ENCODE measurements around the gene SOHLH1. TPM values are rescaled to one million over a fixed set of nuclear protein-coding genes. Genes with fewer than 3 reads are reported as not detected.

Gene SOHLH1
- polyA plus RNA-seq, 1 of the 3 experiments (the other 2 are of a cell fraction): not detected

DNA sequence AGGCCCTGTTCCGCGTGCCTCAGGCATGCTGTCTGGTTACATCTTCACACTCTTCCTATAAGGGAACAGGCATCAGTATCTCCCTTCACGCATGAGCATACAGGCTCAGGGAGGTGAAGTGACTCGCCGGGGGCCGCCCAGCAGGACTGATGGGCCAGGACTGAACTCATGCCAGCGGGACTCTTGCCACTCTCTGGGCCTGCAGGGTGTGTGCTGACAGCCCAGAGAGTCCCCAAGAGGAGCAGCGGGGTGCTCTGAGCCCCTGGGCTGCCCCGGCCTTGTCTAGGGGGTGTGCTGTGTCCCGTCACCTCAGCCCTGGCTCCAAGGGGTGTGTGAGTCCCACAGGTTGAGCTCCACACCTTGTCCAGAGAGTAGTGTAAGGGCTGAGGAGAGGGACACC, 12.6 kb upstream of the SOHLH1 start:
- Histone ChIP-seq H3K9me3 (no peaks in the 10 kb centered on the region), H3K4me2 (no peak overlapping the region), H3K27ac (ENCODE audit: low read depth in 2 of 2, low read length in 1 of 2) (no peak overlapping the region), H3K79me2 (ENCODE audit: insufficient read depth) (no peaks in the 10 kb centered on the region), H3K9ac (no peak overlapping the region), H3K9me2 (no peaks in the 10 kb centered on the region), H3K4me3 (ENCODE audit: low read depth in 2 of 2, low read length in 1 of 2) (no peak overlapping the region), H4K20me1 (ENCODE audit: insufficient read depth) (no peaks in the 10 kb centered on the region), H2AFZ (ENCODE audit: low read depth) (no peak overlapping the region), H3K27me3 (ENCODE audit: insufficient read depth) (no peaks in the 10 kb centered on the region), H3F3A (replicated peaks; ENCODE audit: insufficient read depth) (no peaks in the 10 kb centered on the region), H3K36me3 (replicated peaks in 1 of 2; ENCODE audit: control insufficient read depth in 1 of 2, insufficient read depth in 2 of 2, low read length in 1 of 2) (no peaks in the 10 kb centered on the region), H3K4me1 (ENCODE audit: control insufficient read depth in 1 of 2, insufficient read depth in 2 of 2, low read depth in 1 of 2, low read length in 1 of 2) (peaks cover 0 to 31% of the 10 kb centered on the region in 2 experiments; a peak in 1 of 4 replicates)
- ChIA-PET POLR2A (no interaction called here), CTCF (interaction anchor here (0.9 to 4.0 kb wide), 2 partner anchors 10 to 86 kb away, joined by 3 to 29 read pairs; partner anchors contain the start of gene KCNT1)
- WGBS (ENCODE audit: low lambda C conversion rate): 36% methylated on average over 7 of the region's 10 CpGs
- no peak for DNase-seq
- no peak for TF ChIP-seq TEAD4 (IDR thresholded peaks at IDR 0.05; ENCODE audit: borderline replicate concordance, insufficient read depth)
- TF ChIP-seq POLR2AphosphoS5 (IDR thresholded peaks at IDR 0.05; ENCODE audit: low read depth, low read length): no peak
- no peak for TF ChIP-seq EZH2phosphoT487 (IDR thresholded peaks at IDR 0.05; ENCODE audit: borderline replicate concordance, low read depth)
- TF ChIP-seq, protein P1, sequence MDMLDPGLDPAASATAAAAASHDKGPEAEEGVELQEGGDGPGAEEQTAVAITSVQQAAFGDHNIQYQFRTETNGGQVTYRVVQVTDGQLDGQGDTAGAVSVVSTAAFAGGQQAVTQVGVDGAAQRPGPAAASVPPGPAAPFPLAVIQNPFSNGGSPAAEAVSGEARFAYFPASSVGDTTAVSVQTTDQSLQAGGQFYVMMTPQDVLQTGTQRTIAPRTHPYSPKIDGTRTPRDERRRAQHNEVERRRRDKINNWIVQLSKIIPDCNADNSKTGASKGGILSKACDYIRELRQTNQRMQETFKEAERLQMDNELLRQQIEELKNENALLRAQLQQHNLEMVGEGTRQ (IDR thresholded peaks at IDR 0.05; ENCODE audit: borderline replicate concordance, low read depth, low read length): no peak
- TF ChIP-seq RAD21 (IDR thresholded peaks at IDR 0.05; ENCODE audit: low read length): no peak
- no peak for TF ChIP-seq RFX5 (IDR thresholded peaks at IDR 0.05; ENCODE audit: low read length)
- no peak for TF ChIP-seq JUND (IDR thresholded peaks at IDR 0.05)
- TF ChIP-seq EP300 (IDR thresholded peaks at IDR 0.05; ENCODE audit: borderline replicate concordance in 1 of 2, low read depth in 1 of 2, low read length in 1 of 2): no peak
- no peak for TF ChIP-seq TCF12 (IDR thresholded peaks at IDR 0.05)

DNA sequence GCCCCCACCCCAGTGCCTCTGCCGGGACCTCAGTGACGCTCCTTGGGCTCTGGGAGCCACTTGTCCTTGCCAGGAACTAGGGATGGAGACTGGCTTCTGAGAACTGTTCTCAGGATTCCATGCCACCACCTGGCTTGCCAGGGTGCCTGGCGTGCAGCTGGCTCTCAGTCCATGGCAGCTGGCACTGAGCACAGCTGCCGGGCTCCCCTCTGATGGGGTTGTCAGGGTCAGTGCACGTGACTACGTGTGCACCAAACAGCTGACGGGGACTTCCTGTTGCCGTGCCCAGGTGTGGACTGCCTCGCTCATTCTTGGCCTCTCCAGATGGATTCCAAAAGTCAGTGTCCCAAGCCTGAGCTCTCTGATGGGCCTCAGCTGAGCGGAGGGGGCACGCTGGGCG, 12.1 kb upstream of the SOHLH1 start:
- ChIA-PET CTCF (interaction anchor here (4.0 kb wide), 1 partner anchor 9 kb away, joined by 29 read pairs; the partner anchor contains the start of gene KCNT1), POLR2A (no interaction called here)
- Histone ChIP-seq H3K27me3 (ENCODE audit: insufficient read depth) (no peaks in the 10 kb centered on the region), H3F3A (replicated peaks; ENCODE audit: insufficient read depth) (no peaks in the 10 kb centered on the region), H3K9me2 (no peaks in the 10 kb centered on the region), H4K20me1 (ENCODE audit: insufficient read depth) (no peaks in the 10 kb centered on the region), H3K4me1 (ENCODE audit: control insufficient read depth in 1 of 2, insufficient read depth in 2 of 2, low read depth in 1 of 2, low read length in 1 of 2) (peaks cover 0 to 31% of the 10 kb centered on the region in 2 experiments; a peak in 1 of 4 replicates), H3K9ac (no peak overlapping the region), H2AFZ (ENCODE audit: low read depth) (no peak overlapping the region), H3K4me2 (no peak overlapping the region), H3K36me3 (replicated peaks in 1 of 2; ENCODE audit: control insufficient read depth in 1 of 2, insufficient read depth in 2 of 2, low read length in 1 of 2) (no peaks in the 10 kb centered on the region), H3K79me2 (ENCODE audit: insufficient read depth) (no peaks in the 10 kb centered on the region), H3K27ac (ENCODE audit: low read depth in 2 of 2, low read length in 1 of 2) (no peak overlapping the region), H3K4me3 (ENCODE audit: low read depth in 2 of 2, low read length in 1 of 2) (no peak overlapping the region), H3K9me3 (no peaks in the 10 kb centered on the region)
- TF ChIP-seq JUND (IDR thresholded peaks at IDR 0.05) (no peak), GABPA (IDR thresholded peaks at IDR 0.05; ENCODE audit: low read depth) (no peak), RFX5 (IDR thresholded peaks at IDR 0.05; ENCODE audit: low read length) (no peak), YY1 (IDR thresholded peaks at IDR 0.05; ENCODE audit: low read depth) (no peak), RAD21 (IDR thresholded peaks at IDR 0.05; ENCODE audit: low read length) (no peak), SMC3 (IDR thresholded peaks at IDR 0.05; ENCODE audit: low read depth, low read length) (no peak), CHD2 (IDR thresholded peaks at IDR 0.05; ENCODE audit: low read length, partially characterized antibody) (no peak), TCF12 (IDR thresholded peaks at IDR 0.05) (no peak)
- TF ChIP-seq, protein P2, sequence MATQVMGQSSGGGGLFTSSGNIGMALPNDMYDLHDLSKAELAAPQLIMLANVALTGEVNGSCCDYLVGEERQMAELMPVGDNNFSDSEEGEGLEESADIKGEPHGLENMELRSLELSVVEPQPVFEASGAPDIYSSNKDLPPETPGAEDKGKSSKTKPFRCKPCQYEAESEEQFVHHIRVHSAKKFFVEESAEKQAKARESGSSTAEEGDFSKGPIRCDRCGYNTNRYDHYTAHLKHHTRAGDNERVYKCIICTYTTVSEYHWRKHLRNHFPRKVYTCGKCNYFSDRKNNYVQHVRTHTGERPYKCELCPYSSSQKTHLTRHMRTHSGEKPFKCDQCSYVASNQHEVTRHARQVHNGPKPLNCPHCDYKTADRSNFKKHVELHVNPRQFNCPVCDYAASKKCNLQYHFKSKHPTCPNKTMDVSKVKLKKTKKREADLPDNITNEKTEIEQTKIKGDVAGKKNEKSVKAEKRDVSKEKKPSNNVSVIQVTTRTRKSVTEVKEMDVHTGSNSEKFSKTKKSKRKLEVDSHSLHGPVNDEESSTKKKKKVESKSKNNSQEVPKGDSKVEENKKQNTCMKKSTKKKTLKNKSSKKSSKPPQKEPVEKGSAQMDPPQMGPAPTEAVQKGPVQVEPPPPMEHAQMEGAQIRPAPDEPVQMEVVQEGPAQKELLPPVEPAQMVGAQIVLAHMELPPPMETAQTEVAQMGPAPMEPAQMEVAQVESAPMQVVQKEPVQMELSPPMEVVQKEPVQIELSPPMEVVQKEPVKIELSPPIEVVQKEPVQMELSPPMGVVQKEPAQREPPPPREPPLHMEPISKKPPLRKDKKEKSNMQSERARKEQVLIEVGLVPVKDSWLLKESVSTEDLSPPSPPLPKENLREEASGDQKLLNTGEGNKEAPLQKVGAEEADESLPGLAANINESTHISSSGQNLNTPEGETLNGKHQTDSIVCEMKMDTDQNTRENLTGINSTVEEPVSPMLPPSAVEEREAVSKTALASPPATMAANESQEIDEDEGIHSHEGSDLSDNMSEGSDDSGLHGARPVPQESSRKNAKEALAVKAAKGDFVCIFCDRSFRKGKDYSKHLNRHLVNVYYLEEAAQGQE (IDR thresholded peaks at IDR 0.05; ENCODE audit: low read depth, low read length): no peak
- TF ChIP-seq, protein P3, sequence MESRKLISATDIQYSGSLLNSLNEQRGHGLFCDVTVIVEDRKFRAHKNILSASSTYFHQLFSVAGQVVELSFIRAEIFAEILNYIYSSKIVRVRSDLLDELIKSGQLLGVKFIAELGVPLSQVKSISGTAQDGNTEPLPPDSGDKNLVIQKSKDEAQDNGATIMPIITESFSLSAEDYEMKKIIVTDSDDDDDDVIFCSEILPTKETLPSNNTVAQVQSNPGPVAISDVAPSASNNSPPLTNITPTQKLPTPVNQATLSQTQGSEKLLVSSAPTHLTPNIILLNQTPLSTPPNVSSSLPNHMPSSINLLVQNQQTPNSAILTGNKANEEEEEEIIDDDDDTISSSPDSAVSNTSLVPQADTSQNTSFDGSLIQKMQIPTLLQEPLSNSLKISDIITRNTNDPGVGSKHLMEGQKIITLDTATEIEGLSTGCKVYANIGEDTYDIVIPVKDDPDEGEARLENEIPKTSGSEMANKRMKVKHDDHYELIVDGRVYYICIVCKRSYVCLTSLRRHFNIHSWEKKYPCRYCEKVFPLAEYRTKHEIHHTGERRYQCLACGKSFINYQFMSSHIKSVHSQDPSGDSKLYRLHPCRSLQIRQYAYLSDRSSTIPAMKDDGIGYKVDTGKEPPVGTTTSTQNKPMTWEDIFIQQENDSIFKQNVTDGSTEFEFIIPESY (IDR thresholded peaks at IDR 0.05; ENCODE audit: borderline replicate concordance, low read depth): no peak
- 46% methylated on average over 7 of the region's 12 CpGs for WGBS (ENCODE audit: low lambda C conversion rate)
- DNase-seq: no peak

All from SK-N-SH (cell line).